Cortex of kidney (tissue), 1 donor: ENCODE data around the gene NFATC3.

Experiments used
- DNase-seq: peaks from one replicate; lab custom pipeline; 2025; lab: John Stamatoyannopoulos, UW

Gene NFATC3

DNA sequence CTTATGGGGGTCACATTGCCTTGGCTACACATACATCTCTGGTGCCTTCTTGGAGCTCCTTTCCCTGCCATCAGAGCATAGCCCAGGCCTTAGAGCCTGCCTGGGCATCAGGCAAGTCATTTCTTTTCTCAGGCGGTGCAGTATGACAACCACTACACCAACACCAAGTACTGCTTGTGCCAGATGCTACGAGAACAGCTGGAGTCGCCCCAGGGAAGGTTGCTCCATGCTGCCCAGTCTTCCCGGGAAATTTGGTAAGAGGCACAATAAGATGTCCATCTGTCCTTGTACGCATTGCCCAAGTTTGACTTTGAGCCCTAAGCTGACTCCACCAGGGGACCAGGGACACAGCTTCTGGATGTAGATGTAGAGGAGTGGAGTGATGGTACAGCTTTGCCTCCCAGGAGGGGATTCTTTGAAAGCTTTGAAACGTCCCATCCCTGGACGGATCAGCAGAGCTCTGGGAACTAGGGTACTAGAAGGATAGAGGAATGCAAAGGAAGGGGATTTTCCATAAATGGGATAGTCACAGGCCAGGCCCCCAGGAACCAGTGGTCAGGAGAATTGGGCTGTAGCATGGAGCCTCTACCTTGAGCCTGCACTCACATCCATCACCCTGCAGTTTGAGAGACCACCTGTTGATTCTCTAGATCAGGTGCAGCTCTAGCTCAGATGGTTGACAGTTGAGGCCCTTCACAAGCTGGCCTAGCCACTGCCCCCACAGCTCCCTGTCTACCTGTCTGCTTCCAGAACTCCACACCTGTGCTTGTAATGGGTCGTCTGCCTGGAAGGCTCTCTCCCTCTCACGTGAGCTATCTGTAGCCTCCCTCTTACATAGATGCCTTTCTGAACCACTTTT is 11.0 kb upstream of the NFATC3 start:
- no peak for DNase-seq

DNA sequence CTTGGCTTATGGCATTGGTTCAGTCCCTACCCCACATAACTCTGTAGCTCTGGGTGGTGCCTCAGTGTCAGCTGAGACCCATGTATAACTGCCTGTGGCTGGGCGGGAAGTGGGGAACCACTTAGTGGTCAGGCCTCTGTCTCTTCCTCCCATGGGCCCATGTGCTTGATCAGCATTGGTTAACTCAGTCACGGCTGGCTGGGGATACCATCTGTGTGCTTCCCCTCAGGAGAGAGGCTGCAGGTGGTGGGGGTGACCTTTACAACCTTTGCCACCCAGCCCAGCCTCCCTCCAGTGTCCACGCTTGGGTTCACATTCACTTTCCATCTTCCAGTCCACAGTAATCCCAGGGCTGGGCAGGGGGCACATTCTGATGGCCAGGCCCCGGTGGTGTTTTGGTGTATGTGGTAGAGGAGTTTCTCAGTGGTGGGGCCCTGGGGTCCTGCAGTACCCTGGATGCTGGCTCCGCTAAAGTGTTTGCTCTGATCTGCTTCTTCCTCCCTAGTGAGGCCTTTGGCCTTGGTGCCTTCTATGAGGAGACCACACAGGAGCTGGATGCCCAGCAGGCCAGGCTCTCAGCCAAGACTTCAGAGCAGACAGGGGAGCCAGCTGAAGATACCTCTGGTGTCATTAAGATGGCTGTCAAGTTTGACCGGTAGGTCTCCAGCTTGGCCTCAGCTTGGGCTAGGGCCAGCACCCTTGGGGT is 10.2 kb upstream of the NFATC3 start:
- no peak for DNase-seq

GRCh38 chr16:68075980-68076379 is 9.2 kb upstream of the NFATC3 start:
- DNase-seq: no peak

DNA sequence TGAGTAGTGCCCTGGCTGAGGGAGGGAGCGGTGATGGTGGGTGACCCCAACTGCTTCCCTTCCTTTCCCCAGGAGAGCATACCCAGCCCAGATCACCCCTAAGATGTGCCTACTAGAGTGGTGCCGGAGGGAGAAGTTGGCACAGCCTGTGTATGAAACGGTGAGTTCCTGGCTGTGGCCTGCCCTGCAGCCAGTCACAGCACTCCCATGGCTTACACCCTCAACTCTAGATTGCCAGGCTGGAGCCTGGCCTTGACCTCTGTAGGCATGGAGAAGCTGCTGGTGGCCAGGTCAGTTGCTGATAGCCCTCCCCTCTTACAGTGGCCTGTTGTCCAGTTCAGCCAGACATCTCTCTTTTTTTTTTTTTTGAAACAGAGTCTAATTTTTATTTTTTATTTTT is 8.6 kb upstream of the NFATC3 start:
- DNase-seq: no peak

GRCh38 chr16:68077866-68078700 is 7.1 kb upstream of the NFATC3 start:
- DNase-seq: no peak

GRCh38 chr16:68078701-68079375 is 6.3 kb upstream of the NFATC3 start:
- DNase-seq: no peak

DNA sequence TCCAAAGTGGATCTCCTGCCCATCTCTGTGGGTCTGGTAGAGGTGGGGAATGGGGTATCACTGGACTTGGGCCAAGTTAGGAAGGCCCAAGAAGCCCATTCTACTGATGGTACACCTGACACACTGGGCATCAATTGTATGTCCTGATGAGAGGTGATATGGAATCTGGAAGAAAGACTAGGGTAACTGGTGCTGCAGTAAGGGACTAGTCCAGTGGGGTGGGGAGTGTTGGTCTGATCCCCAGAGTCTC is 5.9 kb upstream of the NFATC3 start:
- DNase-seq: no peak

- DNase-seq: no peak
These were observed 5.4 kb upstream of the NFATC3 start for GRCh38 chr16:68079626-68080344.

DNA sequence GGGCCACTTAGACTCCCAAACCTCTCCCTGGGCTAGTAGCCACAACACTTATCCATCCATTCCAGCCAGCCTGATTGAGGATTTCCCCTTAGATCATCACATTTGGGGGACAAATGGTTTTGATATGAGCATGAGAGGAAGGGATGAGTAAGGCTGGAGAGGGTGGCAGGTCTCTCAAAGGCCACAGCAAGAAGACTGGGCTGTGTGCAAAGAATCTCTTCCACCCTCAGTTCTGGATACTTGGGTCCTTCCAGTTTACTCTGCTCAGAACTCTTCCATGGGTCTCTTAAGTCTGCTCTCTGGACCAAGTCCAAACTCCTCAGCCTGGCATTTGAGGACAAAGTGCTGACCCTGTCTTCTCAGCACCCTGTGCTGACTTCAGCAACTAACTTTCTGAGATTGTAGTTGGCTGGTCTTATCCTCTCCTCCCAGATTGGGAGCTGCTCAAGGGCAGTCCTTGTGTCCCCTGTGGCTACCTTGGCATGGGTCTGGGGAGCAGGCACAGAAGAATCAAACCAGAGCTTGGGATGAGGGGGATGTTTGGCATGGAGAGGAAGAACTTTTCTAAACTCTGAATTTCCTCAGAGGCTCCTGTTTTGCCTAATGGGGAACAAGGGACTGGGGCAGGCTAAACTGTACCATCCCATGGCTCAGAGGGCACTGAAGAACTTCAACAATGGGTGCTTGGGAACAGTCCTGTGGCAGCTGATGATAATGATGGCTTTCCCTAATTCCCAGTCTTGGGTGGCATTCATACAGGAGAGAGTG is 3.1 kb upstream of the NFATC3 start:
- no peak for DNase-seq

DNA sequence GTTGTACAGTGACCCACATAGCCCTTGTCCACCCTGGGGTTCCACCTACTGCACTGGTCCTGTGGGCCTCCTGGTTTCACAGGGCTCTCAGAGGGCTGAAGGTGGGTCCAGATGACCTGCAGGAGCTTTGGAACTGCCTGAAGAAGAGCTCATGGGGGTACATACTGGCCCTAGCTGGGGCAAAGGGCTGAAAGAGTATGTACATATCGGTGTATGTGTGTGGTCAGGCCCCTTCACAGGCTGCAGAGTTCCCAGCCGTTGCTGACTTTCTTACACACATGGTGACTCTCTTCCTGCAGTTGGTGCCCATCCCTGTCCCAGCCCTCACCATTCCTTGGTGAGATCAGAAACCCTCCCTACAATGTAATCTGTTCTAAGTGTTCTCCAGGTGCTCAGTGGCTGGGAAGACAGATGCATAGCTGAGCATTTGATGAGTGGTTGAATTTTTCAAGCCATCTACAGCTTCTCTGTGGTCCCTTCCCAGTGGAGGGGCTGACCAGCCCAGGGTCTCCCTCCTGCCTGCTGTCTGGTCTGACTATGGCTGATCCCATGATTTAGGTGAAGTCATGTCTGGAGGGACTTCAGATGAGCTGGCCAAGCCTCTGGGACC is 2.4 kb upstream of the NFATC3 start:
- DNase-seq: no peak

DNA sequence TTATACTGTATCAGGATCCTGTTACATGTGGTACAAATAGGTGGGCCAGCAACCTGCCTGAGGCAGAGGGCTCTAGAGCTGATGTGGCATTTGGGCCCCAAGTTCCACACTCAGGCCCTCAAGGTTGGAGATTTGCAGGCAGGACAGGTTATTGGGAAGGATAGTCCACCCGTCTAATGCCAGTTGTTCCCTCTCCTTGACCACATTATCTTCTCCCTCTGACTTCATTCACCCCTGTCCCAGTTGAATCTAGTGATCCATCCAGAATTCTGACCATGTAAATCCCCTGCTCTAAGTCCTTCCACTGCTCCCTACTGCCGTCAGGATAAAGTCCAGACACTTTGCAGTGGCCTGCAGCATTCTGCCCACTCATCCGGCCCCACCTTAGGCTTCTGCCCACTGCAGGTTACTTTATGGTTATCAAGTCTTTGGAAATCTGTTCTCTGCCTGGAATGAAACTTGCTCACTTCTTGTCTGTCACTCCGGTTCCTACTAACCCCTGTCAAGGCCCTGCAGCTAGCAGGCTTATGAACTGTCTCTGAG is 1.9 kb upstream of the NFATC3 start:
- DNase-seq: no peak

DNA sequence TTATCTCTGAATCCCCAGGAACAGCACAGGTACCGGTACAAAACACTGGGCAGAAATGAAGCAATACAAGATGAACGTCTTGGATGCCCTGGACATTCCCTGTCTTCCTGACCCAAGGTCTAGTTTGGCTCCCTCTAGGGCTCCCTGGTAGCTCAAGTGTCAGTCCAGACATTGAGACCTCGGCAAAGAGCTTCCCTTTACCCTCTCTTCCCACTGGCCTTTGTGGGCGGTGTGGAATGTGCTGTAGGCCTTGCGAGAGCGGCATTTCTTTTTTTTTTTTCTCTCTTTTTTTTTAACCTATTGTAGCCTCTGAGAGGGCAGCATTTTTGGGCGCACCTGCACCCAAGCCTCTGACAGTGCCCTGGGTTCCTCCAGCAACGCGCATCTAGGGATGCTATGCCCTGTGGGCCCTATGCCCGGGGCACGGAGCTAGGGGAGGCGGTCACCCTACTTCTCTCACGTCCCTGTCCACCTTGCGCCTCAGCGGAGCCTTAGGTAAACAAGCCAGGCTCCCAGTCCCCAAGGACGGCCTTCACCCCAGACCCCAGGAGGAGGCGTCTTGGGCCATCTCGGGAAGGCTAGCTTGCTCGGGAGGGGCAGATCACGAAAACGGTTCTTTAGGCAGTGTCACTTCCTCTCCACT is 1.2 kb upstream of the NFATC3 start:
- DNase-seq: no peak

DNA sequence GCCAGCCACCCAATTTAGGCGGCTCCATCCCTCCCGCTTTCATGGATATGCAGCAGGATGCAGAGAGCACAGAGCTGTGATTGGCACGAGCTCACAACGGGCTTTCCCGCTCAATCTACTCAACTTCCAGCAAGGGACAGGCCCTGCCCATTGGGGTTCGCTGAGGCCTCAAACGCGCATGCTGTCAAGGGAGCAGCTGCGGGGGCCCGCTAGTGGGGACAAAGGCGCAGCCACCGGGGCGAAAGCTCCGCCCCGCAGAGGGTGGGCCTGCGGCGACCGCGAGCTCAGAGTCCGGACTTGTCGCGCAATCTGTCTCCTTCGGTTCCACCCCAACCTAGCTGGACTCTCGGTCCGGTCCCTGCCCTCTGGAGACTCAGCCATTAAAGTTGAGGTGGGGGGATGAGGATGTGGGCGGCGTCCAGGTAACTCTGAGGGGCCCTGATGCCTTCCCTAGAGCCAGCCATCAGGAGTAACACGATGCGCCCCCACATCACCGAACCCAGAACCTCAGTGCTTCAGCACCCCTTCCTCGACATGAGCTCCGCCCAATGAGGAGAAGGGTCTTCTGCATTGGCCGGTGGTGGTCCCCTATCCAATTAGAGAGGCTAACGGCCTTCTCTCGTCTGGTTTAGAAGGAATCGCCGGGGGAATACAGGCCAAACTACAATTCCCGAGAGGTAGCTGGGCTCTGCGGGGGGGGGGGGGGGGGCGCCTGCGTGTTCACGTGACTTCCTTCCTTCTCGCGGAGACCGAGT is 489 bp upstream of the NFATC3 start:
- DNase-seq: no peak

DNA sequence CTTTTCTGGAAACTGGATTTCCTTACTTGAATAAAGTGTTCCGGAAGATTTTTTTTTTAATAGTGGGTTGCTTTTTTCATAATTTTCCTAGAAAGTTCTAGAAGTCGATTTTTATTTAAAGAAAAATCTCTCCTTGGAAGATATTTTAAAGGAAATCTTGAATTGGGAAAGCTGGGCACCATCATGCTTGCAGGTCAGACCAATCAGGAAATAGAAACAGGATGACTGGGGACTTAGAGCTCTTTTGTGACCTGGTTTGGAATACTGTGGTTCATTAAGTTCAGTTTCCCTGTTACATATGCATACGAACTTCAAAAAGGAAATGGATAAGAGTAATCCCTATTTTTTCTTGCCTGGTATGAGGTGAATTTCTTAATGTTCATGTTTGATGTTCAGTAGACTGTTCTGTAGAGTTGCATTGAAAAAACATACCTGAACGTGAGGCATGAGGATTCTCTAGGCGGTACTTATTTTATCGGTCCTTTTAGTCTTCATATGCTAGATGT is 1.2 kb downstream of the NFATC3 start:
- no peak for DNase-seq

- no peak for DNase-seq
These were observed 1.7 kb downstream of the NFATC3 start for GRCh38 chr16:68086860-68087268.

DNA sequence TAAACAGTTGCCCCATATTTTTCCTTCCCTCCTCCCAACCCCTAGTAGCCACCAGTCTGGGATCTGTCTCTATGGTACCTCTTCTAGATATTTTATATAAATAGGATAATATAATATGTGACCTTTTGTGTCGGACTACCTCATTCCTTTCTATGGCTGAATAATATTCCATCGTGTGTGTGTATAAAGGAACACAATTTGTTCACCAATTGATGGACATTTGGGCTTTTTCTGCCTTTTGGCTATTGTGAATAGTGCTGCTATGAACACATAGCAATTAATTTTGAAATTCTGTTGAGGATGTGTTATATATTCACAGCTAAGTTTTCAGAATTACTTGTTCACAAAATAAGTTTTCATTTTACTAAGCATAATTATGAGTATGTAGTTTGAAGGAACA is 2.5 kb downstream of the NFATC3 start:
- no peak for DNase-seq

GRCh38 chr16:68088130-68088972 is 3.2 kb downstream of the NFATC3 start:
- DNase-seq: no peak

DNA sequence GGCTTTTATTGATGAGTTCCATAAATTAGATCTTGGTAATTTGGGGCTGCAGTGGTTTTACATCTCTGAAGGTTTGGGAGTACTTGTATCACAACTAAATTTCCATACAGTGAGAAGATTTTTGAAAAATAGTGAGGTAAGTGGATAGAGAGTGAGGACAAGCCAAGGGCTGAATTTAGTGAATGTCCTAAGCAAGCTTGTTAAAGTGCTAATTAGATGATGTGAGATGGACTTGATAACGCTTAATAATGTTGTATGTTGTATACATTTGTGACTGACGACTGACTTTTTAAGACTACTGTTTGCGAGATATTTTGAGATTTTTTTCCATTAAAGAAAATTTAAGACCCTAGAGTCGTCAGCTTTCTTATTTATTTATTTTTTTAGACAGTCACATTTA is 3.9 kb downstream of the NFATC3 start:
- DNase-seq: no peak
